ENCODE data around the gene CATSPER3.

CATSPER3 gene

GRCh38 chr5:134967607-134968006 is at the start of gene CATSPER3:
Gene CATSPER3 (plus strand): TSS chr5:134967907. CDS start chr5:134967992, 85 bp downstream.
- no peak for DNase-seq (ENCODE audit: low read depth)

- DNase-seq (ENCODE audit: low read depth), result no peak
Measured at GRCh38 chr5:134918861-134919260, 48.8 kb upstream of the CATSPER3 start.

- DNase-seq (ENCODE audit: low read depth), result no peak
Measured at GRCh38 chr5:134920848-134921575, 46.7 kb upstream of the CATSPER3 start.

- no peak for DNase-seq (ENCODE audit: low read depth)
Measured at GRCh38 chr5:134932508-134932907, 35.2 kb upstream of the CATSPER3 start.

GRCh38 chr5:134934202-134934601 is 33.5 kb upstream of the CATSPER3 start:
- DNase-seq (ENCODE audit: low read depth), result no peak

GRCh38 chr5:134935711-134936602 is 31.8 kb upstream of the CATSPER3 start:
- DNase-seq (ENCODE audit: low read depth), result no peak

GRCh38 chr5:134937526-134937925 is 30.2 kb upstream of the CATSPER3 start:
- DNase-seq (ENCODE audit: low read depth), result no peak

GRCh38 chr5:134938030-134938429 is 29.7 kb upstream of the CATSPER3 start:
- DNase-seq (ENCODE audit: low read depth), result no peak

GRCh38 chr5:134939500-134939899 is 28.2 kb upstream of the CATSPER3 start:
- no peak for DNase-seq (ENCODE audit: low read depth)

- DNase-seq (ENCODE audit: low read depth), result no peak
Measured at GRCh38 chr5:134943547-134943946, 24.2 kb upstream of the CATSPER3 start.

- no peak for DNase-seq (ENCODE audit: low read depth)
Measured at GRCh38 chr5:134944630-134945029, 23.1 kb upstream of the CATSPER3 start.

GRCh38 chr5:134945041-134945440 is 22.7 kb upstream of the CATSPER3 start:
- no peak for DNase-seq (ENCODE audit: low read depth)

- peak; percentile 62 for DNase-seq (ENCODE audit: low read depth)
Measured at GRCh38 chr5:134948911-134949310, 18.8 kb upstream of the CATSPER3 start.

- no peak for DNase-seq (ENCODE audit: low read depth)
Measured at GRCh38 chr5:134949316-134949715, 18.4 kb upstream of the CATSPER3 start.

GRCh38 chr5:134957920-134958608 is 9.6 kb upstream of the CATSPER3 start:
- no peak for DNase-seq (ENCODE audit: low read depth)

GRCh38 chr5:134958755-134959154 is 9.0 kb upstream of the CATSPER3 start:
- peak; percentile 13 for DNase-seq (ENCODE audit: low read depth)

- DNase-seq (ENCODE audit: low read depth), result no peak
Measured at GRCh38 chr5:134963098-134963497, 4.6 kb upstream of the CATSPER3 start.

GRCh38 chr5:134964359-134965270 is 3.1 kb upstream of the CATSPER3 start:
- no peak for DNase-seq (ENCODE audit: low read depth)

GRCh38 chr5:134965271-134965825 is 2.4 kb upstream of the CATSPER3 start:
- no peak for DNase-seq (ENCODE audit: low read depth)

GRCh38 chr5:134968055-134968454 is 348 bp downstream of the CATSPER3 start:
- DNase-seq (ENCODE audit: low read depth), result no peak

GRCh38 chr5:134969166-134969565 is 1.5 kb downstream of the CATSPER3 start:
- no peak for DNase-seq (ENCODE audit: low read depth)

All from iris pigment epithelial cell (primary cell).